ENCODE measurements around the gene TBCK.

DNA sequence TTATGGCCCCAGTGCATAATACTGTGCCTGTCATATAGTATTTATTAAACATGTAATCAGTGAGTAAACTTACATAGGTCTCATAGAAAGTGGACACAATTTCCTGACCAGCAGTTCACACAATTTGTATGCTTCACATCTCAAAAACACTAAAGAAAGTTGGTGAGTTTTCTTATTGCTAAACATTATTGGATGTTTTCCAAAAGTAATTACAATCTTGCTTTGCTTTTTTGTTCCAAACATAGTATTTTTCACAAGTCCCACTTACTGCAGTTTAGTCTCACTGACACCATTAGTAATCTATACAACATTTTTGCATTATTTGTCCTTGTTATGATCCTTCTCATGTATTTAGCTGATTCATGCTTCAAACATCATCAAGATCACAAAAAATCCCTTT, 132.5 kb downstream of the TBCK start:
- TF ChIP-seq CTCF (conservative IDR thresholded peaks at IDR 0.05 in 1 of 2, IDR thresholded peaks at IDR 0.05 in 1 of 2; ENCODE audit: extremely low read depth in 1 of 2, insufficient read depth in 1 of 2, low read depth in 1 of 2, low read length in 2 of 2) (no peak), EZH2 (IDR thresholded peaks at IDR 0.05; ENCODE audit: borderline replicate concordance, low read length) (no peak)

All from mammary epithelial cell (primary cell).